Ascending aorta (tissue), 2 donors: ENCODE measurements around the gene CDK5RAP1. TPM values are rescaled to one million over a fixed set of nuclear protein-coding genes. Genes with fewer than 3 reads are reported as not detected.

Experiments
- DNase-seq, 2 donors: peaks; one replicate each; pipeline ENCODE4 v3.0.0-alpha.2; 2019; ENCODE audit warnings: low spot score in 2 of 2
- H3K27ac ChIP-seq, 2 donors: fragments of 200-600 bp; sonication (generic); one replicate each; pipeline ENCODE4 v1.5.1; 2016 to 2017; ENCODE audit warnings: mild to moderate bottlenecking in 1 of 2
- H3K27me3 ChIP-seq: fragments of 200-600 bp; sonication (generic); one replicate; pipeline ENCODE4 v1.5.1; 2017
- H3K36me3 ChIP-seq, 2 donors: fragments of 200-600 bp; sonication (generic); one replicate each; pipeline ENCODE4 v1.5.1; 2016
- H3K4me1 ChIP-seq, 2 donors: fragments of 200-600 bp; sonication (generic); one replicate each; pipeline ENCODE4 v1.5.1; 2016 to 2017; ENCODE audit warnings: mild to moderate bottlenecking in 1 of 2
- H3K4me3 ChIP-seq, 2 donors: fragments of 200-600 bp; sonication (generic); one replicate each; pipeline ENCODE4 v1.5.1; 2016 to 2017; ENCODE audit warnings: mild to moderate bottlenecking in 1 of 2
- H3K9me3 ChIP-seq, 2 donors: fragments of 200-600 bp; sonication (generic); one replicate each; pipeline ENCODE4 v1.5.1; 2016
- CTCF ChIP-seq, 3 experiments: fragments of 200-600 bp in 2 of 3; fragments of 450-650 bp in 1 of 3; sonication (generic) in 2 of 3; IDR thresholded peaks; one replicate each; pipeline ENCODE4 v1.5.1; 2016 to 2019; ENCODE audit warnings: antibody characterized with exemption in 3 of 3, mild to moderate bottlenecking in 1 of 3, moderate library complexity in 1 of 3
- intact Hi-C: fragments of 100-400 bp; cut with DNase I; formaldehyde crosslinking; loops from one replicate; pipeline ENCODE4 v1.15.1; 2023
- total RNA-seq: library from RNA; depleted of rRNA; stranded (reverse); fragments of >200 nt; gene quantifications from one replicate; pipeline ENCODE4 v1.1.0, GENCODE V29; 2016

CDK5RAP1 gene
- total RNA-seq, 1 donor from 2014 or later, result 42.8 TPM

GRCh38 chr20:33370291-33370690 lies 31.0 kb downstream of the CDK5RAP1 start:
- peaks cover 60 to 78% of the 10 kb centered on the region in 2 donors for H3K36me3 ChIP-seq
- intact Hi-C loops, result no loop called here
- TF ChIP-seq CTCF (IDR thresholded peaks at IDR 0.05), result no peak

GRCh38 chr20:33362898-33363297 lies 38.4 kb downstream of the CDK5RAP1 start:
- Histone ChIP-seq H3K4me1 (no peaks in the 10 kb centered on the region), H3K9me3 (no peaks in the 10 kb centered on the region), H3K27ac (no peak overlapping the region), H3K4me3 (no peak overlapping the region), H3K27me3 (no peaks in the 10 kb centered on the region), H3K36me3 (peaks cover 52 to 85% of the 10 kb centered on the region in 2 donors)
- DNase-seq, result no peak
- no peak for TF ChIP-seq CTCF (IDR thresholded peaks at IDR 0.05)
- intact Hi-C loops, result no loop called here

More at GRCh38 chr20:33370291-33370690, 31.0 kb downstream of the CDK5RAP1 start:
- no peak overlapping the region for H3K27ac ChIP-seq
- no peak overlapping the region for H3K4me3 ChIP-seq
- H3K4me1 ChIP-seq, result no peaks in the 10 kb centered on the region
- DNase-seq, result peak in 1 of 2 donors; percentile 70
- H3K27me3 ChIP-seq, result no peaks in the 10 kb centered on the region
- no peaks in the 10 kb centered on the region for H3K9me3 ChIP-seq

GRCh38 chr20:33359399-33360261 lies 41.7 kb downstream of the CDK5RAP1 start:
- intact Hi-C loops, result no loop called here

GRCh38 chr20:33353013-33353402 lies 48.3 kb downstream of the CDK5RAP1 start:
- peaks cover 8 to 33% of the 10 kb centered on the region in 2 donors for H3K36me3 ChIP-seq

More at GRCh38 chr20:33359399-33360261, 41.7 kb downstream of the CDK5RAP1 start:
- Histone ChIP-seq H3K27ac (no peak overlapping the region), H3K27me3 (no peaks in the 10 kb centered on the region), H3K4me3 (no peak overlapping the region), H3K9me3 (no peaks in the 10 kb centered on the region), H3K4me1 (no peaks in the 10 kb centered on the region), H3K36me3 (peaks cover 46 to 68% of the 10 kb centered on the region in 2 donors)
- no peak for DNase-seq
- no peak for TF ChIP-seq CTCF (IDR thresholded peaks at IDR 0.05)

GRCh38 chr20:33352258-33353012 lies 48.9 kb downstream of the CDK5RAP1 start:
- H3K4me1 ChIP-seq, result no peaks in the 10 kb centered on the region
- peaks cover 8 to 33% of the 10 kb centered on the region in 2 donors for H3K36me3 ChIP-seq
- no peak overlapping the region for H3K4me3 ChIP-seq
- intact Hi-C loops, result no loop called here
- no peaks in the 10 kb centered on the region for H3K9me3 ChIP-seq
- no peak for TF ChIP-seq CTCF (IDR thresholded peaks at IDR 0.05)
- no peak for DNase-seq
- no peaks in the 10 kb centered on the region for H3K27me3 ChIP-seq
- no peak overlapping the region for H3K27ac ChIP-seq

More at GRCh38 chr20:33353013-33353402, 48.3 kb downstream of the CDK5RAP1 start:
- Histone ChIP-seq H3K27me3 (no peaks in the 10 kb centered on the region), H3K9me3 (no peaks in the 10 kb centered on the region), H3K27ac (no peak overlapping the region), H3K4me1 (no peaks in the 10 kb centered on the region), H3K4me3 (no peak overlapping the region)
- intact Hi-C loops, result no loop called here
- no peak for TF ChIP-seq CTCF (IDR thresholded peaks at IDR 0.05)
- DNase-seq, result no peak
